Trophoblast cell (in vitro differentiated cells and primary cell): ENCODE measurements around the gene MAPK1.

ENCODE experiments used
- DNase-seq, 2 donors: peaks; one replicate each; pipeline ENCODE4 v3.0.0-alpha.2; 2016
- H2AFZ ChIP-seq: 2 replicates; pipeline ENCODE4 v1.6.1; 2013; ENCODE audit warnings: low read length, moderate library complexity, mild to moderate bottlenecking; ENCODE audit not compliant: insufficient read depth, poor library complexity
- H2AK5ac ChIP-seq: 2 replicates; pipeline ENCODE4 v1.6.1; 2013; ENCODE audit warnings: mild to moderate bottlenecking, low read length
- H2BK120ac ChIP-seq: 2 replicates; pipeline ENCODE4 v1.6.1; 2013; ENCODE audit warnings: low read length, mild to moderate bottlenecking, moderate library complexity; ENCODE audit not compliant: insufficient read depth, poor library complexity
- H2BK12ac ChIP-seq: 2 replicates; pipeline ENCODE4 v1.6.1; 2013; ENCODE audit warnings: mild to moderate bottlenecking, low read length, moderate library complexity
- H2BK5ac ChIP-seq: 2 replicates; pipeline ENCODE4 v1.6.1; 2013; ENCODE audit warnings: low read length, low read depth, moderate library complexity, mild to moderate bottlenecking; ENCODE audit not compliant: poor library complexity
- H3K14ac ChIP-seq: 2 replicates; pipeline ENCODE4 v1.6.1; 2013; ENCODE audit warnings: mild to moderate bottlenecking, low read length
- H3K18ac ChIP-seq: 2 replicates; pipeline ENCODE4 v1.6.1; 2013; ENCODE audit warnings: mild to moderate bottlenecking, low read length
- H3K23ac ChIP-seq: 2 replicates; pipeline ENCODE4 v1.6.1; 2013; ENCODE audit warnings: low read length
- H3K27ac ChIP-seq: 2 replicates; pipeline ENCODE4 v1.5.1; 2013; ENCODE audit warnings: low read depth, mild to moderate bottlenecking, inconsistent platforms, low read length, moderate library complexity
- H3K27me3 ChIP-seq: 2 replicates; pipeline ENCODE4 v1.6.1; 2013; ENCODE audit warnings: inconsistent platforms, mild to moderate bottlenecking, low read length, moderate library complexity; ENCODE audit not compliant: insufficient read depth
- H3K36me3 ChIP-seq, 2 experiments: 1 replicate in 1 of 2; 2 replicates in 1 of 2; pipeline ENCODE4 v1.6.1; 2013; ENCODE audit warnings: low read length in 2 of 2, mild to moderate bottlenecking in 2 of 2, moderate library complexity in 1 of 2; ENCODE audit not compliant: insufficient read depth in 2 of 2, control insufficient read depth in 1 of 2
- H3K4ac ChIP-seq: 2 replicates; pipeline ENCODE4 v1.6.1; 2013; ENCODE audit warnings: low read depth, mild to moderate bottlenecking, low read length, moderate library complexity
- H3K4me1 ChIP-seq, 2 experiments: 1 replicate in 1 of 2; 2 replicates in 1 of 2; pipeline ENCODE4 v1.6.1; 2013; ENCODE audit warnings: low read length in 2 of 2, mild to moderate bottlenecking in 2 of 2, moderate library complexity in 1 of 2; ENCODE audit not compliant: insufficient read depth in 2 of 2, control insufficient read depth in 1 of 2
- H3K4me2 ChIP-seq: 2 replicates; pipeline ENCODE4 v1.6.1; 2013; ENCODE audit warnings: inconsistent platforms, mild to moderate bottlenecking, low read length, moderate library complexity
- H3K4me3 ChIP-seq: 2 replicates; pipeline ENCODE4 v1.5.1; 2013; ENCODE audit warnings: mild to moderate bottlenecking, low read depth, low read length, inconsistent platforms
- H3K79me1 ChIP-seq: one replicate; pipeline ENCODE4 v1.6.1; 2013; ENCODE audit warnings: low read length
- H3K79me2 ChIP-seq: 2 replicates; pipeline ENCODE4 v1.6.1; 2013; ENCODE audit warnings: low read length, mild to moderate bottlenecking; ENCODE audit not compliant: control insufficient read depth, insufficient read depth, poor library complexity
- H3K9ac ChIP-seq: 2 replicates; pipeline ENCODE4 v1.6.1; 2013; ENCODE audit warnings: mild to moderate bottlenecking, low read length
- H3K9me3 ChIP-seq: 2 replicates; pipeline ENCODE4 v1.6.1; 2013; ENCODE audit warnings: low read depth, mild to moderate bottlenecking, control low read depth, inconsistent platforms, low read length; ENCODE audit not compliant: insufficient read depth
- H4K12ac ChIP-seq: 2 replicates; pipeline ENCODE4 v1.6.1; 2013; ENCODE audit warnings: low read depth, mild to moderate bottlenecking, low read length, moderate library complexity
- H4K8ac ChIP-seq: 2 replicates; pipeline ENCODE4 v1.6.1; 2013; ENCODE audit warnings: low read depth, mild to moderate bottlenecking, low read length, moderate library complexity
- H4K91ac ChIP-seq: one replicate; pipeline ENCODE4 v1.6.1; 2013; ENCODE audit warnings: low read depth, mild to moderate bottlenecking, low read length, moderate library complexity
- WGBS: extraction: QIAGEN DNeasy Blood & Tissue Kit; methylation state at CpG from one replicate; pipeline ENCODE4 v1.1.7; 2013; ENCODE audit warnings: missing lambda C conversion rate; ENCODE audit not compliant: insufficient read length, insufficient coverage; ENCODE audit errors: extremely low coverage; 5-methylcytosine and 5-hydroxymethylcytosine counted together

The MAPK1 gene

DNA sequence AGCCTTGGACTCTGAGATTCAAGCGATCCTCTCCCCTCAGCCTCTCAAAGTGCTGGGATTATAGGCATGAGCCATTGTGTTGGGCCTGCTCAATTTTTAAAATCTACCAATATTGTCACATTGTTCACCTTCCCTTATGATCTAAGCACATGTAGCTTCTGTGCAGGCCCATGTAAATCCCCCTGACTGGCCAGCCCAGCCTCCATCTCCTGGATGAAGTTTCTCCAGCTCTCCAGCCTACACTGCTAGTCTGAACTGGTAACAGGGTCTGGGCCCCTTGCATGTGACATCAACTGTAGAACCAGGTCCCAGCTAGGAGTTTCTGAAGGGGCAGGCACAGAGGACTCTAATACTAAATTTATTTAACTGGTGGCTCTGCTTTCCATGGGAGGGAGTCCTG lies 99.0 kb downstream of the MAPK1 start:
- Histone ChIP-seq H3K27me3 (no peaks in the 10 kb centered on the region), H3K23ac (no peak overlapping the region), H3K79me2 (no peaks in the 10 kb centered on the region), H2BK5ac (no peak overlapping the region), H3K27ac (no peak overlapping the region), H3K4me1 (no peaks in the 10 kb centered on the region), H4K12ac (no peak overlapping the region), H3K79me1 (no peaks in the 10 kb centered on the region), H3K9me3 (no peaks in the 10 kb centered on the region), H4K8ac (no peak overlapping the region), H3K36me3 (peaks cover 55 to 67% of the 10 kb centered on the region in 2 experiments), H4K91ac (no peak overlapping the region), H2AFZ (no peak overlapping the region), H2AK5ac (no peak overlapping the region), H3K18ac (no peak overlapping the region), H3K4me3 (no peak overlapping the region), H3K14ac (no peak overlapping the region), H3K4ac (no peak overlapping the region), H2BK12ac (no peak overlapping the region), H2BK120ac (no peak overlapping the region), H3K4me2 (no peak overlapping the region), H3K9ac (no peak overlapping the region)
- WGBS, result no CpG with 5 or more reads among the region's 1 CpG
- DNase-seq, result no peak

DNA sequence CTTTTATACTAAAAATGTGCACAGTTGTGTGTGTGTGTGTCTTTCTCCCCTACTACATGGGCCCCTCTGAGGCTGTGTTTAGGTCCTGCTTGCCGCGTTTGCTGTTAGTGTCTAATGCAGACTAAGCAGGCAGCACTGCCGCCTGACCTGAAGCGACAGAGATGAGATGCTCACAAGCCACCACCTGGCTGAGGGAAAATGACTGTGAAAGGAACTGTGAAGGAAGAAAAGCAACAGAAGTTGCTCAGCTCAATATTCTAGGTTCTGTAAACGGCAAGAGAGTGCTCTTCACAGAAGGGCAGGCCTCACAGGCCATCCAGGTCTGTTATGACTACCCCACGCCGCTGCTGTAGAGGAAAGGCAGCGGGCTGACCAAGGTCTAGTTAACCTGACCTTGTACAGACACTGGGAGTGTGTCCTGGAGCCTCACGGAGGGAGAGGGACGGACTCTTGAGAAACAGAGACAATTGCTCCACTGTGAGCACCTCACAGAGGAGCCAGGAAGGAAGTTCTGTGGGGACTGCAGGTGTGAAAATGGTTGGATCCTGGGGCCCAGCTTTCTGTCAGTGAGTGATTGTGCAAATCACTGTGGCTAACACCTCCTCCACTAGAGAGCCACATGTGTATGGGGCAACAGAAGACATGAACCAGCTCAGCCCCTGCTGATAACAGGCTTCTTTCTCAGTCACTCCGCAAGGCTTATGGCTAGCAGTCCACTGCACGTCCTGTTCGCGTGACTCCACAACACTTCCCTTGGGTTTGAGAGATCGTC lies 100.6 kb downstream of the MAPK1 start:
- Histone ChIP-seq H3K79me1 (no peaks in the 10 kb centered on the region), H3K9ac (no peak overlapping the region), H3K79me2 (no peaks in the 10 kb centered on the region), H3K4me3 (no peak overlapping the region), H4K12ac (no peak overlapping the region), H3K27ac (no peak overlapping the region), H3K4me2 (no peak overlapping the region), H4K8ac (no peak overlapping the region), H3K23ac (no peak overlapping the region), H3K9me3 (no peaks in the 10 kb centered on the region), H3K4ac (no peak overlapping the region), H3K18ac (no peak overlapping the region), H2BK5ac (no peak overlapping the region), H2BK120ac (no peak overlapping the region), H2BK12ac (no peak overlapping the region), H3K36me3 (peaks cover 58 to 70% of the 10 kb centered on the region in 2 experiments), H3K14ac (no peak overlapping the region), H3K4me1 (no peaks in the 10 kb centered on the region), H3K27me3 (no peaks in the 10 kb centered on the region), H2AFZ (no peak overlapping the region), H2AK5ac (no peak overlapping the region), H4K91ac (no peak overlapping the region)
- DNase-seq, result no peak
- WGBS, result no CpG with 5 or more reads among the region's 15 CpGs

DNA sequence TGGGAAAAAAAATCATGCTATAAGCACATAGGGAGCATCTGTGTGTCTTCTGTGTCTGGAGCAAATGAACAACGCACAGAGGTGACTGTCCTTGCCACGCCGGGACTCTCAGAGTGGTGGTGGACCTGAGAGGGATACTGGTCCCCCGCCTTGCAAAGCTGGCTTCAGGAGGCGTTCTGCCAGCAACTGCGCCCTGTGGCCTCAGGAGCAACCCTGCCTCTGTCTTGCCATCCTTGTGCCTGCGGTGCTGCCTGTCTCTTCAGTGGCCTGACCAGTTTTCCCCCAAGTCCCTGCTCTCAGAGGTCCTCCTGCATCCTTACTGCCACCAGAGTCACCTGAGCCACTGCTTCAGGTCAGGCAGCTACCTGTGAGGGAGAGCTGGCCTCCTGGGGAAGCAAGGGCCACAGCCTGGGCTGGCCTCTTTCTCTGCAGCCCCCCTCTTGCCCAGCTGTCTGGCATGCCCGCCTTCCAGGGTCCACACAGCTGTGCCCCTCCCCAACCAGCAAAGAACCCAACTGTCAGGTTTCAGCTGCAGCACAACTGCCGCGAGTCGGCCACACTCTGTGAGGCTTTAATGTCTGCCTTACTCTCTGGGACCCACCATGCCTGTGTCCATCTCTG lies 101.4 kb downstream of the MAPK1 start:
- Histone ChIP-seq H2AK5ac (no peak overlapping the region), H2AFZ (no peak overlapping the region), H3K23ac (no peak overlapping the region), H3K14ac (no peak overlapping the region), H4K91ac (no peak overlapping the region), H2BK120ac (no peak overlapping the region), H3K27me3 (no peaks in the 10 kb centered on the region), H3K4me1 (no peaks in the 10 kb centered on the region), H2BK5ac (no peak overlapping the region), H4K8ac (no peak overlapping the region), H3K79me1 (no peaks in the 10 kb centered on the region), H2BK12ac (no peak overlapping the region), H3K36me3 (peaks cover 55 to 67% of the 10 kb centered on the region in 2 experiments), H3K27ac (no peak overlapping the region), H4K12ac (no peak overlapping the region), H3K4ac (no peak overlapping the region), H3K18ac (no peak overlapping the region), H3K9me3 (no peaks in the 10 kb centered on the region), H3K4me2 (no peak overlapping the region), H3K4me3 (no peak overlapping the region), H3K9ac (no peak overlapping the region), H3K79me2 (no peaks in the 10 kb centered on the region)
- no CpG with 5 or more reads among the region's 11 CpGs for WGBS
- no peak for DNase-seq

DNA sequence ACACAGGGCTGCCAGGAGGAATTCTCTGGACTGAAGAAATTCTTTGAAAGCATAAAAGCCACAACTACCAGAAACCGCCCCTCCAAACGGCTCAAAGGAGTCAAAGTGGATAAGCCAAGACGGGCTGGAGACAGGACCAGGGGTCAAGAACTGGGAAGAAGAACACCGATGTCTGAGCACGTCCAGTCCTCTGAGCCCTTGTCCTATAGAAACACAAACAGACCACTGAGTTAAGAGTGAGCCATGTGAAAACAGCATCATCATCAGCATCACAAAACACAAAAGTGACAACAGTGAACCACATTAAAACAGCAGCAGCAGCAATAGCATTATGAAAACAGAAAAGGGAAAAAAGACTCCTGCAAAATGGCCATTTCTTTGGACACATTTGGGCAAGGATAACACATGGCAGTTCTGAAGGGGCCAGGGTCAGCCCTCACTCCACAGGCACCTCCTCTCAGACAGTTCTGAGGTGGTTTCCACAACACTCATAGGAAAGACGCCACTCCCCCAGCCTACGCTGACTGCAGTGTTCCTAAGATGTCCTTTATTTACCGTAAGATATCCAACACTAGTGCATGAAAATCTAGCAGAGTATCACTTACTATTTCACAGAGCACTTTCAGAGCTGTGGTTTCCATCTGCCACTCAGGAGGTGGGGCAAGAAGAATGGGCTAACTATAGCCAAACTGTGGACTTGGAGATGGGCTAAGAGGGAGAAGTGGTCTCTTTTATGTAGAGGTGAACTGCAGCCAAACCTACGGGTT lies 103.2 kb downstream of the MAPK1 start:
- H2AFZ ChIP-seq, result no peak overlapping the region
- no peaks in the 10 kb centered on the region for H3K79me1 ChIP-seq
- H2BK12ac ChIP-seq, result no peak overlapping the region
- H3K27me3 ChIP-seq, result no peaks in the 10 kb centered on the region
- no peak overlapping the region for H3K4me3 ChIP-seq
- no peak overlapping the region for H3K27ac ChIP-seq
- H2BK120ac ChIP-seq, result no peak overlapping the region
- H3K14ac ChIP-seq, result no peak overlapping the region
- no peak overlapping the region for H4K12ac ChIP-seq
- no peaks in the 10 kb centered on the region for H3K4me1 ChIP-seq
- H3K79me2 ChIP-seq, result no peaks in the 10 kb centered on the region
- peaks cover 45 to 66% of the 10 kb centered on the region in 2 experiments for H3K36me3 ChIP-seq
- no peak overlapping the region for H2BK5ac ChIP-seq
- no peak overlapping the region for H3K4me2 ChIP-seq
- DNase-seq, result no peak
- H3K23ac ChIP-seq, result no peak overlapping the region
- H3K18ac ChIP-seq, result no peak overlapping the region
- no peak overlapping the region for H2AK5ac ChIP-seq
- H3K9ac ChIP-seq, result no peak overlapping the region
- H4K8ac ChIP-seq, result no peak overlapping the region
- no CpG with 5 or more reads among the region's 9 CpGs for WGBS
- no peak overlapping the region for H4K91ac ChIP-seq
- no peak overlapping the region for H3K4ac ChIP-seq
- H3K9me3 ChIP-seq, result no peaks in the 10 kb centered on the region
